NCI-H345 (cell line): ENCODE results near the gene ZNF500.

ENCODE experiments used
- DNase-seq: peaks from one replicate; lab custom pipeline; 2025; lab: John Stamatoyannopoulos, UW

Gene ZNF500

GRCh38 chr16:4772351-4772750 is 5.4 kb upstream of the ZNF500 start:
- no peak for DNase-seq

- DNase-seq: no peak
These were observed 4.7 kb upstream of the ZNF500 start for GRCh38 chr16:4771646-4772045.

DNA sequence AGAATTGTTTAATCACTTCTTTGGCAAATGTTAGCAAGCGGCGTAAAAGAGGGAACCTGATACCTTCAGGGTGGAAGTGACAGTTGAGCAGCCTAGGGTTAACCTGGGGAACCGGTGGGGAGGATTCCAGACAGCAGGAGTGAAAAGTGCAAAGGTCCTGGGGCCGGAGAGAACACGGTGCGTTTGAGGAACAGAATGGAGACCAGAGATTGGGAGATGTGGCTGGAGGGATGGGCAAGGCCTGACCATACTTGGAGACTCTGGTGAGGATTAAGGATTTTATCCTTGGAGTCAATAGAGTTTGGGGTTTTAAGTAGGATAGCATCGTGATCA is 2.3 kb upstream of the ZNF500 start:
- DNase-seq: no peak

GRCh38 chr16:4768549-4769305 is 1.8 kb upstream of the ZNF500 start:
- peak; percentile 98 for DNase-seq

- peak; percentile 36 for DNase-seq
These were observed 1.0 kb upstream of the ZNF500 start for GRCh38 chr16:4767872-4768548.

GRCh38 chr16:4765511-4766474 is 1.2 kb downstream of the ZNF500 start:
- DNase-seq: no peak

- no peak for DNase-seq
These were observed 3.2 kb downstream of the ZNF500 start for GRCh38 chr16:4763791-4764190.

DNA sequence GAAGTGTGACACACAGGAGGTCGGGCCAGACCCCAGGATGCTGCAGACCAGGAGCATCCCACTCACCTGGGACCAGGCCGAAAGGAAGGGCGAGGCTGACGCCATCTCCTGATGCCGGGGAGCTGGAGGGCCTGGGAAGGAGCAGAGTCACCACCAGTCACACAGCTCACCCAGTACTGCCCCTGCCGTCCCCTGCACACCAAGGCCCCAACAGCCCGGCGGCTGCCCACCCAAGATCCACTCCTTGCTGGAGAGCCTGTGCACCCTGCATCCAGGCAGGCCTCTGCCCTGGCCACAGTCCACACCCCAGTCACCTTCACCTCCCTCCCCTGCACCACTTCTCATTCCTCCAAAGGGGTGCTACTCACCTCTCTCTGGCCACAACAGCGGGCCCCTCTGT is 4.8 kb downstream of the ZNF500 start:
- no peak for DNase-seq

DNA sequence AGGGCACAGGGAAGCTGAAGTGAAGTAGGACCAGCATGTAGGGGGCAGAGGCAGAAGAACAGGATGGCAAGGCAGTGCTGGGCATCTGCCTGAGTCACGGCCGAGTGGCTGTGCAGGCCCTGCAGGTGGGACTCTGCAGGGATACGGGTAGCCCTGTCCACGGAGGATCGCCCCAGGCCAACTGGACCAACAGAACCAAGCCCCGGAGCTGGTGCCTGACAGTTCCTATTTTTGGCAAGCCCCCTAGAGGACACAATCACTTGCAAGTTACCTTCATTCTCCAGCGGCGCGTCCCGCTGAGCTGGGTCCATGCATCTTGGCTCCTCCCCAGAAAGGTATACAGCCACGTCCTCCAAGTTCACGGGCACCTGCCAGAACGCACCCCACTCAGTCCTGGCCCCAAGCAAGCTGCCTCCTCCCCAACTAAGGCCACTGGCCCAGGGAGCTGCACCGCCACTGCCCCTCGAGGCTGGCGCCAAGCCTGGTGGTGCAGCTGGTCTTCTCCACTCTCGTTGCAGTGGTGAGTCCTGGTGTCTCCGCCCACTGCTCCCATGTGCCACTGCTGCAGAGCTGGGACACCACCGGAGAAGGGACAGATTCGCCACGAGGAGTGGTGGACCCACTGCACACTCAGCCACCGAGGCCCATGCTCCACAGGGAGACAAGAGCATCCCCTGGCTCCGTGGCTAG is 6.6 kb downstream of the ZNF500 start:
- DNase-seq: no peak

DNA sequence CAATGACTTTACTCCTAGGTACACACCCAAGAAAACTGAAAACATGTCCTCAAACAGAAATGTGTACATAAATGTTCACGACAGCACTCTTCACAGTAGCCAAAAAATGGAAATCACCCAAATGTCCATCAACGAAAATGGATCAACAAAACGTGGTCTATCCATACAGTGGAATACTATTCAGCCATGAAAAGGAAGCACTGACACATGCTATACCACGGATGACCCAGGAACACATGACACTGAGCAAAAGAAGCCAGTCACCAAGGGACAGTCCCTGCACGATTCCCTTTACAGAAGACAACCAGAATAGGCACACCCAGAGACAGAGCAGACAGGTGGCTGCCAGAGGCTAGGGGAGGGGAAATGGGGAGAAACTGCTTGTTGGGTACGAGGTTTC is 11.3 kb downstream of the ZNF500 start:
- no peak for DNase-seq

DNA sequence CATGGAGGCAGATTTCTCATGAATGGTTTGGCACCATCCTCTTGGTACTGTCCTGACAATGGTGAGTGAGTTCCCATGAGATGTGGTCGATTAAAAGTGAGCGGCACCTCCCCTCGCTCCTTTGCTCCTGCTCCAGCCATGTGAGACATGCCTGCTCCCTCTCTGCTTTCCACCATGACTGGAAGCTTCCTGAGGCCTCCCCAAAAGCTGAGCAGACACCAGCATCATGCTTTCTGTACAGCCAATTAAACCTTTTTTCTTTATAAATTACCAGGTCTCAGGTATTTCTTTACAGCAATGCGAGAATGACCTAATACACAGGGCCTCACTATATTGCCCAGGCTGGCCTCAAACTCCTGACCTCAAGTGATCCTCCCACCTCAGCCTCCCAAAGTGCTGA is 12.1 kb downstream of the ZNF500 start:
- no peak for DNase-seq

DNA sequence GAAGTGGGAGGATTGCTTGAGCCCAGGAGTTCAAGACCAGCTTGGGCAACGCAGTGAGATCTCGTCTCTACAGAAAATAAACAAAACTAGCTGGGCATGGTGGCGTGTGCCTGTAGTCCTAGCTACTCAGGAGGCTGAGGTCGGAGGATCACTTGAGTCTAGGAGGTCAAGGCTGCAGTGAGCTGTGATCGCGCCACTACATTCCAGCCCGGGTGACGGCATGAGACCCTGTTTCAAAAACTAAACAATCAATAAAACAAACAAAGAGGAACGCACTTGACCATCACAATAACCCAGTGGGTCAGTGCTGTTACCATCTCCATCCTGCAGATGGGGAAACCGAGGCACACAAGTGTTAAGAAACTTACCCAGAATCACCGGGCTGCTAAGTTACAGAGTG is 13.7 kb downstream of the ZNF500 start:
- no peak for DNase-seq

GRCh38 chr16:4752351-4753100 is 14.4 kb downstream of the ZNF500 start:
- no peak for DNase-seq

DNA sequence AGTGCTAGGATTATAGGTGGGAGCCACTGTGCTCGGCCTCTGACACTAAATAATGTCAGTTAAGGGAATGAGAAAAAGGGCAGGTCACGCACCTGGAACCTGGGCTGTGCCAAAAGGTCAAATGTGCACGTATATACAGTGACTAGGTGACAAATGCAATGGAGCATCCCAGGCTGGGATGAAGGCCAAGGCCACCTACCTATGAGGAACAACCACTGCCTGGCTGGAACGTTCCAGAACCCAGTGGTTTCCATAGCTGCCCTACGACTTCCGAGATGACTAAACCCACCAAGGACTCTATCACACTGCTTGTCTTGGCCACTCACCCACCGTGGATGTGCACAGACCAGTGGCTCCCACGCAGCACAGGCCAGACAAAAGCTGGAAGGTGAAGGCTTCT is 16.1 kb downstream of the ZNF500 start:
- no peak for DNase-seq

GRCh38 chr16:4749700-4750257 is 17.2 kb downstream of the ZNF500 start:
- no peak for DNase-seq

DNA sequence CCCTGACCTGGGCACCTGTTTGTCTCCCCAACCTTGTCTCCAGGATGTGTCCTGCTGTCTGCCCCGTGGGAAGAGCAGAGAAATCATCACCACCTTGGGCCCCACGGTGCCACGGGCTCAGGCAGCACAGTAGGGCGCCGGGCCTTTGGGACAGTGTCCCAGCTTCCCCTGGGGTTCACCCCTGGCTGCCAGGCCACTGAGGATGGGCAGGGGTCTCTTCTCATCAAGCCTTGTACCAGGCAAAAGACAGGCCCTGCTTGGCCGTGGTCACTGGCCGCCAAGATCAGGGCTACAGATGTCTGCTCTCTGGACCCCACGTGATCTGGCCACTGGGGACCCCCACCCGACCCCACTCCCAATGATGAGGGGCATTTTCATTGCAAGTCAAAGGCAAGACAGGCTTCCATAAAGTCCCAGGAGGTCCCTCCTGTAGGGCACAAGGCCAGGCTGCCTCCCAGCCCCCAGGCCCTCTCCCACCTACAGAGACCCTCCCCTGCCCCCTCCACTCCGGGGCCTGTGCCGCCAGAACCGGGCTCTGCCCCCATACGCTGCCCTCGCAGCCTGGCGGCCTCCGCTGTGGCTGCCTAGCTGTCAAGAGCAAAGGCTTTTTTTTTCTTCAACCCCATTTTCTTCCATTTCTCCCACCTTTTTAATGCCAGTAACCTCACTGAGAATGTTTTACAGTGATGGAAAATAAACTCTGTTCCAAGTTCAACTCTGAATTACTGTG is 18.1 kb downstream of the ZNF500 start:
- DNase-seq: no peak

- DNase-seq: no peak
These were observed 18.9 kb downstream of the ZNF500 start for GRCh38 chr16:4747906-4748681.

DNA sequence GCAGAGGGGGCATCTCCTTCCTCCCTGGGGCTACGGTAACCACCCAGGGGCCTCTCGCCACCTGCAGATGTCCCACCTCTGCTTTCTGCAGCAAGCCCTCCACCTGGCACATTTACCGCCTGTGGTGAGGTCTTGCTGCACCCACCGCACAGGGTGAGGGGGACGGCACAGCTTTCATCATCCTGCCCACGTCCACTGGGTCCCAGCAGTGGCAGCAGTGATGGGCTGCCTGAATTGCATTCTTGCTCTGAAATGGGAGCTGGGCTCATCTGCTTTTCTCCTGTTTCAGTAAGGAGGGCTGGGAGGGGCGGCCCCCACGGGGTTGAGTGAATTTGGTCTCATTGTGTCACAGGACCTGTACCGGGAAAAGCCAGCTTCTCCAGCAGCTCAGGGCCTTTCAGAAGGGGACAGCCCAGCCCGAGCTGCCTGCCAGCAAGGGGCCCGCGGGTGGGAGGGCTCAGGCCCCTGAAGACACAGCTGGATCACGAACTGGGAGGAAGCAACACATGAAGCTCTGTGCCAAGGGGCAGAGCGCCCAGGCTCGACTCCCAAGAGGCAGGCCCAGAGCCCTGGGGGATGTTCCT is 19.9 kb downstream of the ZNF500 start:
- no peak for DNase-seq

- no peak for DNase-seq
These were observed 20.7 kb downstream of the ZNF500 start for GRCh38 chr16:4746215-4746614.
